ENCODE results near the gene KLK8.

KLK8 gene

GRCh38 chr19:51001515-51001914, at the start of gene KLK8:
TSS of gene KLK8 (minus strand) at chr19:51001604. CDS start at chr19:51001167, 437 bp downstream.
- no peak for DNase-seq

- no peak for DNase-seq
Observed at GRCh38 chr19:51047031-51047335, 45.6 kb upstream of the KLK8 start.

- no peak for DNase-seq
Observed at GRCh38 chr19:51044327-51044726, 42.9 kb upstream of the KLK8 start.

- no peak for DNase-seq
Observed at GRCh38 chr19:51043497-51043896, 42.1 kb upstream of the KLK8 start.

- no peak for DNase-seq
Observed at GRCh38 chr19:51040151-51040550, 38.7 kb upstream of the KLK8 start.

GRCh38 chr19:51036519-51036918, 35.1 kb upstream of the KLK8 start:
- DNase-seq, result no peak

- no peak for DNase-seq
Observed at GRCh38 chr19:51034704-51035103, 33.3 kb upstream of the KLK8 start, which contains the start of gene KLK12. TSS of gene KLK12 (minus strand) at chr19:51035002. CDS start at chr19:51034621, 381 bp downstream.

- no peak for DNase-seq
Observed at GRCh38 chr19:51031880-51032225, 30.4 kb upstream of the KLK8 start.

GRCh38 chr19:51031220-51031879, 29.9 kb upstream of the KLK8 start:
- no peak for DNase-seq

- no peak for DNase-seq
Observed at GRCh38 chr19:51030631-51031030, 29.2 kb upstream of the KLK8 start.

GRCh38 chr19:51029718-51030117, 28.3 kb upstream of the KLK8 start:
- DNase-seq, result no peak

GRCh38 chr19:51027873-51028272, 26.5 kb upstream of the KLK8 start:
- no peak for DNase-seq

GRCh38 chr19:51027126-51027806, 25.9 kb upstream of the KLK8 start:
- DNase-seq, result no peak

GRCh38 chr19:51026554-51026831, 25.1 kb upstream of the KLK8 start, which contains the start of gene KLK11:
TSS of gene KLK11 (minus strand) at chr19:51026616. CDS start at chr19:51025631, 985 bp downstream.
- no peak for DNase-seq

GRCh38 chr19:51025809-51026553, 24.6 kb upstream of the KLK8 start:
- no peak for DNase-seq

- DNase-seq, result no peak
Observed at GRCh38 chr19:51025401-51025800, 24.0 kb upstream of the KLK8 start.

GRCh38 chr19:51024924-51025323, 23.5 kb upstream of the KLK8 start:
- no peak for DNase-seq

- no peak for DNase-seq
Observed at GRCh38 chr19:51023946-51024345, 22.5 kb upstream of the KLK8 start.

GRCh38 chr19:51022526-51022925, 21.1 kb upstream of the KLK8 start:
- no peak for DNase-seq

- no peak for DNase-seq
Observed at GRCh38 chr19:51020988-51021651, 19.7 kb upstream of the KLK8 start.

GRCh38 chr19:51019544-51019925, 18.1 kb upstream of the KLK8 start, which contains the start of gene KLK10:
TSS of gene KLK10 (minus strand) at chr19:51019709. CDS start at chr19:51019130, 579 bp downstream.
- DNase-seq, result no peak

GRCh38 chr19:51018745-51019543, 17.5 kb upstream of the KLK8 start:
- DNase-seq, result no peak
